ENCODE results near the gene FGFR2.

GRCh38 chr10:121611393-121612159 is 13.3 kb upstream of the FGFR2 start:
- TF ChIP-seq CTCF (IDR thresholded peaks at IDR 0.05) (no peak), POLR2A (IDR thresholded peaks at IDR 0.05) (no peak)
